GM12878 (cell line): ENCODE measurements around the gene EML1.

ENCODE experiments used
- BCL11A ChIP-seq: IDR thresholded peaks from 2 replicates; pipeline ENCODE4 v1.6.1; 2011; ENCODE audit warnings: low read depth, low read length
- MEF2A ChIP-seq: IDR thresholded peaks from 2 replicates; pipeline ENCODE4 v1.6.1; 2011; ENCODE audit warnings: low read depth, mild to moderate bottlenecking, low read length, moderate library complexity; ENCODE audit not compliant: insufficient read depth
- RAD51 ChIP-seq: fragments of 450-650 bp; IDR thresholded peaks from 2 replicates; pipeline ENCODE4 v1.6.1; 2016; ENCODE audit warnings: moderate library complexity, mild to moderate bottlenecking, inconsistent platforms
- TF ChIP-seq, protein P1 (sequence below): fragments of 150-350 bp; IDR thresholded peaks from 2 replicates; pipeline ENCODE4 v1.6.1; 2016; ENCODE audit warnings: low read depth, low read length
- TF ChIP-seq, protein P2 (sequence below), 3 experiments: IDR thresholded peaks in 2 of 3; conservative IDR thresholded peaks in 1 of 3; 2 replicates each; pipeline ENCODE4 v1.5.1; 2011; ENCODE audit warnings: low read depth in 3 of 3, low read length in 3 of 3, mild to moderate bottlenecking in 3 of 3, control low read depth in 2 of 3, moderate library complexity in 2 of 3, inconsistent platforms in 1 of 3, mixed read lengths in 1 of 3; ENCODE audit not compliant: control insufficient read depth in 2 of 3, insufficient read depth in 1 of 3; ENCODE audit errors: extremely low read depth in 1 of 3
- TF ChIP-seq, protein P3 (sequence below): IDR thresholded peaks from 2 replicates; pipeline ENCODE4 v1.6.1; 2012; ENCODE audit warnings: low read depth, low read length, improper control_type of control experiment

DNA sequence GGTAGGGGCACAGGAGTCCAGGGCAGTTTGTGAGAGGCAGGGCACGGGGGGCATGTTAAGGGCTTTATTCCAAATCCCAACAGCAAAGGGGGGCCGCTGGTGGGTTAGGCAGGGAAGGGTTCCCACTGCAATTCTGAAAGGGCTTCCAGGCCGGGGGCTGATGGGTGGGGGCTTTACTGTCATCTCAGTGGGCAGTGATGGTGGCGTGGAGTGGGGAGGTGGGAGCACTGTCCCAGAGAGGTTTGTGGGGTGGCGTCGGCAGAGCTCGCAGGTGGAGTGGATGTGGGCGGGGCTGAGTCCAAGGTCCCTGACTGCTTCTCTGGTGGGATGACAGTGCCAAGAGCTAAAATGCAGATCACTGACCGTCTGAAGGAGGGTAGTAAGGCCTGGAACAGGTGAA lies 150.4 kb downstream of the EML1 start:
- TF ChIP-seq MEF2A (no peak), RAD51 (no peak), BCL11A (no peak)
- TF ChIP-seq, protein P1, sequence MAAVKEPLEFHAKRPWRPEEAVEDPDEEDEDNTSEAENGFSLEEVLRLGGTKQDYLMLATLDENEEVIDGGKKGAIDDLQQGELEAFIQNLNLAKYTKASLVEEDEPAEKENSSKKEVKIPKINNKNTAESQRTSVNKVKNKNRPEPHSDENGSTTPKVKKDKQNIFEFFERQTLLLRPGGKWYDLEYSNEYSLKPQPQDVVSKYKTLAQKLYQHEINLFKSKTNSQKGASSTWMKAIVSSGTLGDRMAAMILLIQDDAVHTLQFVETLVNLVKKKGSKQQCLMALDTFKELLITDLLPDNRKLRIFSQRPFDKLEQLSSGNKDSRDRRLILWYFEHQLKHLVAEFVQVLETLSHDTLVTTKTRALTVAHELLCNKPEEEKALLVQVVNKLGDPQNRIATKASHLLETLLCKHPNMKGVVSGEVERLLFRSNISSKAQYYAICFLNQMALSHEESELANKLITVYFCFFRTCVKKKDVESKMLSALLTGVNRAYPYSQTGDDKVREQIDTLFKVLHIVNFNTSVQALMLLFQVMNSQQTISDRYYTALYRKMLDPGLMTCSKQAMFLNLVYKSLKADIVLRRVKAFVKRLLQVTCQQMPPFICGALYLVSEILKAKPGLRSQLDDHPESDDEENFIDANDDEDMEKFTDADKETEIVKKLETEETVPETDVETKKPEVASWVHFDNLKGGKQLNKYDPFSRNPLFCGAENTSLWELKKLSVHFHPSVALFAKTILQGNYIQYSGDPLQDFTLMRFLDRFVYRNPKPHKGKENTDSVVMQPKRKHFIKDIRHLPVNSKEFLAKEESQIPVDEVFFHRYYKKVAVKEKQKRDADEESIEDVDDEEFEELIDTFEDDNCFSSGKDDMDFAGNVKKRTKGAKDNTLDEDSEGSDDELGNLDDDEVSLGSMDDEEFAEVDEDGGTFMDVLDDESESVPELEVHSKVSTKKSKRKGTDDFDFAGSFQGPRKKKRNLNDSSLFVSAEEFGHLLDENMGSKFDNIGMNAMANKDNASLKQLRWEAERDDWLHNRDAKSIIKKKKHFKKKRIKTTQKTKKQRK, result no peak
- TF ChIP-seq, protein P2, sequence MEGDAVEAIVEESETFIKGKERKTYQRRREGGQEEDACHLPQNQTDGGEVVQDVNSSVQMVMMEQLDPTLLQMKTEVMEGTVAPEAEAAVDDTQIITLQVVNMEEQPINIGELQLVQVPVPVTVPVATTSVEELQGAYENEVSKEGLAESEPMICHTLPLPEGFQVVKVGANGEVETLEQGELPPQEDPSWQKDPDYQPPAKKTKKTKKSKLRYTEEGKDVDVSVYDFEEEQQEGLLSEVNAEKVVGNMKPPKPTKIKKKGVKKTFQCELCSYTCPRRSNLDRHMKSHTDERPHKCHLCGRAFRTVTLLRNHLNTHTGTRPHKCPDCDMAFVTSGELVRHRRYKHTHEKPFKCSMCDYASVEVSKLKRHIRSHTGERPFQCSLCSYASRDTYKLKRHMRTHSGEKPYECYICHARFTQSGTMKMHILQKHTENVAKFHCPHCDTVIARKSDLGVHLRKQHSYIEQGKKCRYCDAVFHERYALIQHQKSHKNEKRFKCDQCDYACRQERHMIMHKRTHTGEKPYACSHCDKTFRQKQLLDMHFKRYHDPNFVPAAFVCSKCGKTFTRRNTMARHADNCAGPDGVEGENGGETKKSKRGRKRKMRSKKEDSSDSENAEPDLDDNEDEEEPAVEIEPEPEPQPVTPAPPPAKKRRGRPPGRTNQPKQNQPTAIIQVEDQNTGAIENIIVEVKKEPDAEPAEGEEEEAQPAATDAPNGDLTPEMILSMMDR (IDR thresholded peaks at IDR 0.05 in 2 of 3, conservative IDR thresholded peaks at IDR 0.05 in 1 of 3; ENCODE audit: control insufficient read depth in 2 of 3, extremely low read depth in 1 of 3, insufficient read depth in 1 of 3, low read depth in 3 of 3, low read length in 3 of 3), result no peak
- TF ChIP-seq, protein P3, sequence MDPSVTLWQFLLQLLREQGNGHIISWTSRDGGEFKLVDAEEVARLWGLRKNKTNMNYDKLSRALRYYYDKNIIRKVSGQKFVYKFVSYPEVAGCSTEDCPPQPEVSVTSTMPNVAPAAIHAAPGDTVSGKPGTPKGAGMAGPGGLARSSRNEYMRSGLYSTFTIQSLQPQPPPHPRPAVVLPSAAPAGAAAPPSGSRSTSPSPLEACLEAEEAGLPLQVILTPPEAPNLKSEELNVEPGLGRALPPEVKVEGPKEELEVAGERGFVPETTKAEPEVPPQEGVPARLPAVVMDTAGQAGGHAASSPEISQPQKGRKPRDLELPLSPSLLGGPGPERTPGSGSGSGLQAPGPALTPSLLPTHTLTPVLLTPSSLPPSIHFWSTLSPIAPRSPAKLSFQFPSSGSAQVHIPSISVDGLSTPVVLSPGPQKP, result no peak
